Naive B cell (primary cell): ENCODE measurements around the gene JMJD8. TPM values are rescaled to one million over a fixed set of nuclear protein-coding genes. Genes with fewer than 3 reads are reported as not detected.
A peak's percentile ranks its signal among the peaks of the same experiment; 100 is the strongest.

Experiments used
- ATAC-seq, 2 donors: fragments of 150-1000 bp; cut with Tn5 transposase; 2 replicates each; pipeline ENCODE4 v1.10.0; 2021; ENCODE audit warnings: low read depth in 2 of 2, mild to moderate bottlenecking in 2 of 2, moderate library complexity in 2 of 2
- DNase-seq: peaks from one replicate; pipeline ENCODE4 v3.0.0; 2022
- H3K27ac Mint-ChIP-seq, 6 donors: one replicate each; pipeline ENCODE4 v1.8.0; 2020 to 2022; ENCODE audit warnings: mild to moderate bottlenecking in 6 of 6, mixed read lengths in 6 of 6, moderate library complexity in 5 of 6, inconsistent platforms in 2 of 6
- H3K27me3 Mint-ChIP-seq, 3 donors: one replicate each; pipeline ENCODE4 v1.8.0; 2021 to 2022; ENCODE audit warnings: mixed read lengths in 3 of 3, mild to moderate bottlenecking in 1 of 3
- H3K36me3 Mint-ChIP-seq, 2 donors: one replicate each; pipeline ENCODE4 v1.8.0; 2020 to 2022; ENCODE audit warnings: mixed read lengths in 2 of 2, inconsistent platforms in 1 of 2, mild to moderate bottlenecking in 1 of 2
- H3K4me1 Mint-ChIP-seq, 3 donors: one replicate each; pipeline ENCODE4 v1.8.0; 2020 to 2022; ENCODE audit warnings: mixed read lengths in 3 of 3, inconsistent platforms in 1 of 3, mild to moderate bottlenecking in 1 of 3, moderate library complexity in 1 of 3
- H3K4me3 Mint-ChIP-seq, 8 donors: one replicate each; pipeline ENCODE4 v1.8.0; 2020 to 2022; ENCODE audit warnings: mild to moderate bottlenecking in 8 of 8, mixed read lengths in 8 of 8, moderate library complexity in 8 of 8, inconsistent platforms in 2 of 8
- H3K9me3 Mint-ChIP-seq, 7 donors: one replicate each; pipeline ENCODE4 v1.8.0; 2020 to 2022; ENCODE audit warnings: mixed read lengths in 7 of 7, mild to moderate bottlenecking in 5 of 7, inconsistent platforms in 2 of 7, moderate library complexity in 1 of 7
- polyA plus RNA-seq, 6 donors: library from polyadenylated mRNA; unstranded; fragments of 300-500 nt; fragmentation: Illumina TruSeq; gene quantifications; one replicate each; pipeline ENCODE4 v1.2.3, GENCODE V29; 2021; ENCODE audit warnings: low read depth in 6 of 6

The JMJD8 gene
- polyA plus RNA-seq, 6 donors from 2014 or later: 38.1 to 62.6 (median 40.0) TPM

DNA sequence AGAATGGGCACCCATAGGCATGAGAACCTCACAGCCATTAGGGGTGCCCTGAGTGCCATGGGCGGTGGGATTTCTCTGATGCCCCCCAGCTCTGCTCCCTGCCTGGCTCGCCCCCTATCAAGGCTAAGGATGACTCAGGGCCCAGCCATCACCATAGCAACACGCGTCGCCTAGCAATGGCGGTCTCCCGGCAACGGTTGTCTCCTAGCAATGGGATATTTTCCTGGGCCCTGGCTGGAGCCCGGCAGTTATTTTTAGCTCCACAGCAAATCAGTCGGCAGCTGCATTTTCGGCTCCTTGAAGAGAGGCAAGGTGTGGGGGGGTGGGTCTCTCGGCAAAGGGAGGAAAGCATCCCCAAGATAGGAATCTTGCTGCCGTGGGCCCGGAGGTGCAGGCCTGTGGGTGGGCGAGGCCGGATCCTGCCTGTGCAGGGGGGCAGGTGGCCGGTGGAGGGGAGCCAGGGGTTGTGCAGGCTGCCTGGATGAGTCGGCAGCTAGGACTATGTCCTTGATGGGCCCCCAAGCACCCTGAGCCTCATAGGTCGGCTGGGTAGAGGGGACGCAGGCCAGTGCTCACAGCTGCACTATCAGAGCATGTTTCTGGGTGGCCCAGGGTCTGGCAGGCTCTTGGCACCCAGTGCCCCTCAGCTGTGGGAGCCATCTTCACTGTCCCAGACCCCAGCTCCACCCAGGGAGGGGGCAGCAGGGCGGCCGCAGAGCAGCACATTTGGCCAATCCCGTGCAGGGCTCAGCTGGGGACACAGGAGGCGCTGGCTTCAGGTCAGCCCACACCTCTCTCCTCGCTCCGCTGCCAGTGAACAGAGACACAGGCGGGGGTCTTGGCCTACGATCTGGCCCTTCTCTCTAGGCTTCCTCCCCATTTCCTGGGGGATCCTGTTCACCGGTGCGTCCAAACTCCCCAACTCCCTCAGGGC is 25.7 kb upstream of the JMJD8 start:
- no peak for DNase-seq
- H3K36me3 Mint-ChIP-seq: no peaks in the 10 kb centered on the region
- H3K27ac Mint-ChIP-seq: no peak overlapping the region
- H3K4me1 Mint-ChIP-seq: peaks cover 3 to 13% (median 7%) of the 10 kb centered on the region in 3 donors
- no peaks in the 10 kb centered on the region for H3K9me3 Mint-ChIP-seq
- ATAC-seq: no peak
- peaks cover 24 to 68% (median 31%) of the 10 kb centered on the region in 3 donors for H3K27me3 Mint-ChIP-seq
- no peak overlapping the region for H3K4me3 Mint-ChIP-seq

DNA sequence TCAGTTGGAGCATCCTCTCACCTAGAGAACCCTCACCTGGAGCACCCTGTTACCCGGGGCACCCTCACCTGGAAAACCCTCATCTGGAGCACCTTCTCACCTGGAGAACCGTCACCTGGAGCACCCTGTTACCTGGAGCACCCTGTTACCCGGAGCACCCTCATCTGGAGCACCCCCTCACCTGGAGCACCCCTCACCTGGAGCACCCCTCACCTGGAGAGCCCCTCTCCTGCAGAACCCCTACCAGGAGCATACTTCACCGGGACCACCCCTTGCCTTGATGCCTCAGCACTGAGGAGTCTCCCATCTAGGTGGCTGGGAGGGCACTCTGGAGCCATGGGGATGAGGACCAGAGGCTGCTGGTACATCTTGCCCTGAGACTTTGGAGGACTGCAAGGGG is 24.8 kb upstream of the JMJD8 start:
- H3K9me3 Mint-ChIP-seq: no peaks in the 10 kb centered on the region
- H3K36me3 Mint-ChIP-seq: no peaks in the 10 kb centered on the region
- H3K4me1 Mint-ChIP-seq: peaks cover 3 to 13% (median 7%) of the 10 kb centered on the region in 3 donors
- no peak for DNase-seq
- H3K27ac Mint-ChIP-seq: no peak overlapping the region
- H3K4me3 Mint-ChIP-seq: no peak overlapping the region
- peaks cover 24 to 69% (median 29%) of the 10 kb centered on the region in 3 donors for H3K27me3 Mint-ChIP-seq
- ATAC-seq: no peak

DNA sequence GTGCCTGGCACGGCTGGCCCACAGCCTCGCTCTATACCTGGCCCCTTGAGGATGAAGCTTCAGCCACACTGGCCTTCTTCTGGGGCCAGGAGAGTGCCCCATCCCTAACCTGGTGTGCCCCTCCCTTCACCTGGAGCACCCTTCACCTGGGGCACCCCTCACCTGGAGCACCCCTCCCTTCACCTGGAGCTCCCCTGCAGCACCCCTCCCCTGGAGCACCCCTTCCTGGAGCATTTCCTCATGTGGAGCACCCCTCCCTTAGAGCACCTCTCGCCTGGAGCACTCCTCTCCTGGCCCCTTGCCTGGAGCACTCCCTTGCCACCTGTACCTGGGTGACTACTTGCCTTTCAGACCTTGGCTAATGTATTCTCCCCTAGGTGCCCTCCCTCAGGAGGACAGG is 23.9 kb upstream of the JMJD8 start:
- DNase-seq (no peak), ATAC-seq (no peak)
- Mint-ChIP-seq H3K4me1 (peaks cover 3 to 13% (median 7%) of the 10 kb centered on the region in 3 donors), H3K27ac (peak overlapping the region in 1 of 6 donors; percentile 73), H3K27me3 (peaks cover 28 to 74% (median 30%) of the 10 kb centered on the region in 3 donors), H3K9me3 (no peaks in the 10 kb centered on the region), H3K4me3 (peak overlapping the region in 2 of 8 donors; percentile 51 to 65), H3K36me3 (no peaks in the 10 kb centered on the region)

DNA sequence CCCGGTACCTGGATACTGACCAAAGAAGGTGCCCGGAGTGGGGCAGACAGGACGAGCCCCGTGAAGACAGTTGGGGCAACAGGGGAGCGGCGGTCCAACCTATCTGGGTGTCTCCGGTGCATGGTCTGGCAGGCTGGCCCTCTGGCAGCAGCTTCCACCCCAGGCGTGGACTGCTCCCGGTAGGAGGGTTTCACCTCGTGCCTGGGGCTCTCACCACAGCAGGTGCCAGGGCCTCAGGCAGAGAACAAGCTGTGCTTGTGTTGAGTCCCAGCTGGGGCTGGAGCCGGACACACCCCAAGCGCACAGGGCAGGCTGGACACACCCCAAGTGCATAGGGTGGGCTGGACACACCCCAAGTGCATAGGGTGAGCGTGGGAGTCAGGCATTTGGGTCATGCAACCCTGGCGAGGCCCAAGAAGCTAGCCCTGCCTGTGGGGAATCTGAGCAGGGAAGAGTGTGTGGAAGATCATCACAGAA is 23.0 kb upstream of the JMJD8 start:
- Mint-ChIP-seq H3K36me3 (no peaks in the 10 kb centered on the region), H3K27me3 (peaks cover 33 to 78% (median 37%) of the 10 kb centered on the region in 3 donors), H3K4me1 (peaks cover 3 to 9% (median 7%) of the 10 kb centered on the region in 3 donors), H3K9me3 (peaks cover 0 to 2% (median 0%) of the 10 kb centered on the region in 7 donors), H3K27ac (no peak overlapping the region), H3K4me3 (no peak overlapping the region)
- no peak for DNase-seq
- ATAC-seq: no peak

DNA sequence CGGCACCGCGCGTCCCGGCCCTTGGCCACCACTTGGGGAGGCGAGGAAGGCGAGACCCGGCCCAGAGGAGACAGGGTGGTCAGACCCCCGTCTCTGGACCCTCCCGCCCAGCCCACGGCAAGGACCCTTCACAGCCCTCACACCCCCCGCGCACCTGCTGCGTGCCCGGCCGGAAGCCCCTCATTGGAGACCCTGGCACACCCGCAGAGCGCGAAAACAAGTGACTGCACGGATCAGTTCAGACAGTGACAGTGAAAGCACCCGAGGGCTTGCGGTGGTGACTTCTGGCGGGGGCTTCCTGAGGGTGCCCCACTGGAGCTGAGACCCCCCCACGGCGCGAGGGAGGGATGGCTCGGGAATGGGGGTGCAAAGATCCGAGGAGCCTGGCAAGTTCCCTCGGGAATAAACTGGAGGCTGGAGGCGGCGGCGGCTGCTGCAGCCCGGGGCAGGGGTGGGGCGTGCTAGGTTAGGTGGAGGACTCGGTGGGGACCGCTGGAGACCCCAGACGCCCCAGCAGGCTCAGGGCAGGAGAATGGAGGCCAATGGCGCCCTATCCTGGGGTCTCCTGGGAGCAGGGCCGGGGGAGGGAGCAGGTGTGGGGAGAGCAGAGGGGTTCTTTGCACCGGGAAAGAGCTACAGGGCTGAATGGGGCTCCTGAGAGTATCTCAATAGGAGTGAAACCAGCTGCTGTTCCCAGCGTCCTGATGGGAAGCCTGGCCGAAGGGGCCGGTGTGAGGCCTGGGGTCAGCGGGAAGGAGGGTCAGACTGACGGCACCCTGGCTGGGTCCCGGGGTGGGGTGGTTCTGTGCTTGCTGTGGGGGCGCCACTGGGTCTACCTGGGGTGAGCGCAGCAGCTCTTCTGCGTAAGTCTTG is 22.3 kb upstream of the JMJD8 start:
- ATAC-seq (no peak), DNase-seq (no peak)
- H3K4me3 Mint-ChIP-seq: peak overlapping the region in 3 of 8 donors; percentile 35 to 60 (median 57)
- H3K27me3 Mint-ChIP-seq: peaks cover 33 to 83% (median 40%) of the 10 kb centered on the region in 3 donors
- H3K27ac Mint-ChIP-seq: peak overlapping the region in 1 of 6 donors; percentile 36
- peaks cover 0 to 2% (median 0%) of the 10 kb centered on the region in 7 donors for H3K9me3 Mint-ChIP-seq
- H3K4me1 Mint-ChIP-seq: peaks cover 4 to 9% (median 7%) of the 10 kb centered on the region in 3 donors
- H3K36me3 Mint-ChIP-seq: no peaks in the 10 kb centered on the region

DNA sequence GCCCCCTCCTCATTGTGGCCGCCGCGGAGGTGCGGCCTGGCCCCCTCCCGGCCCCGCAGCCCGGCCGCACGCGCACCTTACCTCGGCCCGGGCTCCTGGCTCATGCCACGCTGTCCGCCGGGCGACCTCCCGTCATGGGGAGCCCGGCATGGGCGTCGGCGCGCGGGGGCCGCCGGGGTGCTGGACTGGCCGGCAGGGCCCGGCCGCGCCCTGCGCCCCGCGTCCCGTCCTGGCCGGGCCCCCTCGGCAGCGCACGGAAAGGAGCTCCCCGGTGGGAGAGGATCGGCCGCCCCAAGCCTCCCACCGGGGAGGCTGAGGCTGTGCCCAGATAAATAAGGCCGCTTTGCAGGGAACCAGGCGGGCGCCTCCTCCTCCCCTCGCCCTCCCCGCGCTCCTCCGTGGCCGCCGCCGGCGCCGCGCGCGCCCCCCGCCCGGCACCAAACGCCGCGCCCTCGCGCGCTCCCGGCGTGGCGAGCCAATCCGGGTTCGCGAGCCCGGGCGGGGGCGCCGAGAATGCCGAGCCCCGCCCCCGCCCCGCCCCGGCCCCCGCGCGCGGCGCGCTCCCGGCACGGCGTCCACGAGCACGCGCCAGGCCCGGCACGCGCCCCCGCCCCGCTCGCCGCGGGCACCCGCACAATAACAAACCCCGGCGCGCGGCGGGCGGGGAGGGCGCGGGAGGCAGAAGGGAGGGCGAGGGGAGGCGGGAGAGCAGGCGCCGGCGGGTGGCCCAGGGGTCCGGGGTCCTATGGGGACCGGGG is 21.5 kb upstream of the JMJD8 start, which contains the start of gene FBXL16:
TSS of gene FBXL16 (minus strand) at position 371 of the 758 bp plus-strand sequence. CDS start 8,396 bp downstream, outside the sequence.
- Mint-ChIP-seq H3K27ac (peak within 1 kb of the TSS in 1 of 6 donors; percentile 36), H3K9me3 (peaks cover 0 to 2% (median 0%) of the 10 kb centered on the region in 7 donors), H3K27me3 (peaks cover 33 to 80% (median 40%) of the 10 kb centered on the region in 3 donors), H3K4me3 (peak within 1 kb of the TSS in 3 of 8 donors; percentile 35 to 60 (median 57)), H3K36me3 (no peaks in the 10 kb centered on the region), H3K4me1 (peaks cover 4 to 7% (median 7%) of the 10 kb centered on the region in 3 donors)
- ATAC-seq (peak in 1 of 2 donors; percentile 14), DNase-seq (no peak)

DNA sequence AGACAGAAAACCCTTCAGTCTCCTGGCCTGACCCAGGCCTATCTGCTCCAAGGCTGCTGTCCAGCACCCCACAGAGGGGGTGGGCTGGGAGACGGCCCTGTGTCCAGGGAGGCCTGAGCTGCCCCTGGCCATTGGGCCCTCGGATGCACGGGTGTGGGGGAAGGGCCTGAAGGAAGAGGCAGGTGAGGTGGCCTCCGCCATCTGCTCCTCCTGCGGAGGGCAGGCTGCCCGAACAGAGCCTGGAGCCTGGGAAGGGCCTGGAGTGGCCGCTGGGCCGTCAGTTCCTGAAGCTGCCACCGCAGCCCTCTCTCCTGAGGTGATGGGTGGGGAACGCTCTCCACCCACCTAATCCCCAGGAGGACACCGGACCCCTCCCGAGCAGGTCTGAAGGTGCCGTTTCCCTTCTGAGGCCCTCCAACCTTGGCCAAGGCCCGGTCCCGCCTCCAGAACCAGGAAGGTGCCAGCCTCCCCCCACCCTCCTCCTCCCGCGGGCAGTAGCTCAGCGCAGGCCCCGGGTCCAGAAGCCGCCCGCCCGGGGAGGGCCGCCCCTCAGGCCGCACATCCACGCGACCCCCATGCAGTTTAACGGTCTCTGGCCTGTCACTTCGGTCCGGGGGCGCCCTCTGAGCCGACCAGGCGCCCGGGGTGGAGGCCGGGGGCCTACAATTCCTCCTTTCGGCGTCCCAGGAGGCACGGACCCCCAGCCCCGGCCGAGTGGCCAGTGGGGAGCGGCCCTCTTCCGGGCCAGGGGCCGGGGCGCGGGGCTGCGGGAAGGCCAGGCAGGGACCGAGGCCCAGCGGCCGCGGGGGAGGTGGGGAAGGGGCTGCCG is 20.6 kb upstream of the JMJD8 start:
- ATAC-seq (no peak), DNase-seq (no peak)
- Mint-ChIP-seq H3K4me3 (peak overlapping the region in 2 of 8 donors; percentile 33 to 42), H3K27me3 (peaks cover 33 to 77% (median 40%) of the 10 kb centered on the region in 3 donors), H3K9me3 (peaks cover 0 to 2% (median 0%) of the 10 kb centered on the region in 7 donors), H3K4me1 (peaks cover 4 to 7% (median 7%) of the 10 kb centered on the region in 3 donors), H3K36me3 (no peaks in the 10 kb centered on the region), H3K27ac (no peak overlapping the region)

DNA sequence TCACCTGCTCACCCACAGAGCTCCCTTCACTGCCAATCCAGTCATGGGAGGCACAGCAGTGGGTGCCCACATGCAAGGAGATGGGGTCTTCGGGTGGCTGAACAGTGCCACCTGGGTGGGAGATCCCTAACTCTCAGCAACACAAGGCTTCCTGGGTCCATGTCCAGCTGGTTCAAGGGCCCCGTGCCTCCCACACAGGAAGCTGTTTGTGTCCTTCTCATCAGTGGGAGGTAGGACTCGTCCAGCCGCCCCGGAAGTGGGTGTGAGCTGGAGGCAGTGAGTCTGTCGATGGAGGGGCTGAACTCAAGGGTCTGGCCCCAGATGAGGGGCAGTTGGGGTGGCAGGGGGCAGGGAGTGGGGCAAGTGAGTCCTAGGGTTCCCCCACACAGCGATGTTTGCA is 19.9 kb upstream of the JMJD8 start:
- no peak overlapping the region for H3K27ac Mint-ChIP-seq
- ATAC-seq: no peak
- no peaks in the 10 kb centered on the region for H3K36me3 Mint-ChIP-seq
- H3K9me3 Mint-ChIP-seq: peaks cover 0 to 2% (median 0%) of the 10 kb centered on the region in 7 donors
- DNase-seq: no peak
- H3K27me3 Mint-ChIP-seq: peaks cover 27 to 69% (median 34%) of the 10 kb centered on the region in 3 donors
- no peak overlapping the region for H3K4me3 Mint-ChIP-seq
- H3K4me1 Mint-ChIP-seq: peaks cover 4 to 7% (median 7%) of the 10 kb centered on the region in 3 donors

DNA sequence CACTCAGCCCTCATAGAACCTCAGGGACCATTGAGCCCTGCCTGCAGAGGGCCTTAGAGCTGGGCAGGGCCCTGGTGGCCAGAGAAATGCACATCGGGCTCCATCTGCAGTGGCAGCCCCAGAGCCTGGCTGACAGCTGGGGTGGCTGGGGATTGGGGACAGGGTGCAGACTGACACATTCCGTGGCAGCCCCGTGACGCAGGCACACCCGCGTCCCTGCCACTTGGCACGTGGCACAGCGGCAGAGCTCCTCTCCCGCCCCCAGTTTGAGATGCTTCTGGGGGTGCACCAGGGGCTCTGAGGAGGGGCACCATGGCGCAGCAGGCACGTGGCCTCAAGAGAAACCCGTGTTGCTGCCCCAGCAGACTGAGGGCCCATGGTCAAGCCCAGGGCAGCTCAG is 19.3 kb upstream of the JMJD8 start:
- DNase-seq: no peak
- no peak overlapping the region for H3K27ac Mint-ChIP-seq
- peaks cover 4 to 7% (median 7%) of the 10 kb centered on the region in 3 donors for H3K4me1 Mint-ChIP-seq
- no peak overlapping the region for H3K4me3 Mint-ChIP-seq
- no peak for ATAC-seq
- peaks cover 21 to 65% (median 28%) of the 10 kb centered on the region in 3 donors for H3K27me3 Mint-ChIP-seq
- peaks cover 0 to 2% (median 0%) of the 10 kb centered on the region in 7 donors for H3K9me3 Mint-ChIP-seq
- H3K36me3 Mint-ChIP-seq: no peaks in the 10 kb centered on the region

DNA sequence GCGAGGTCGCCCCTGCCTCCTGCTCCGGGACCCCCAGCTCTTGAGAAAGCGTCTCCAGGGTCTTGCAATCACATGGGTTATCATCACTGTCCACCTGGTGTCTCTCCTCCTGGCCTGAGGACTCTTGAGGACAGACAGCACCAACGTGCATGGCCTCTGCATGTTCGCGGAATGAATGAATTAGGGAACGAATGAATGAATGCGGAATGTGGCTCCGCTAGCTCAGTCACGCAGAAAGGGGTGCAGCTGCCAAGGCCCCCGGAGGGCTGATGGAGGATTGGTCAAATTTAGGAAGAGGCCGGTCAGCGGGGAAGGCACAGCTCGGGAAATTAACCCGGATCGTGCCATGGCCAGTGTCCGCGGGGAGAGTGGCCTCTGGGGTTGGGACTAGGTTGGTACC is 18.2 kb upstream of the JMJD8 start:
- Mint-ChIP-seq H3K9me3 (peaks cover 0 to 2% (median 0%) of the 10 kb centered on the region in 7 donors), H3K4me1 (peaks cover 4 to 7% (median 4%) of the 10 kb centered on the region in 3 donors), H3K27me3 (peaks cover 14 to 66% (median 17%) of the 10 kb centered on the region in 3 donors), H3K27ac (no peak overlapping the region), H3K4me3 (peak overlapping the region in 1 of 8 donors; percentile 16), H3K36me3 (no peaks in the 10 kb centered on the region)
- ATAC-seq (no peak), DNase-seq (no peak)

DNA sequence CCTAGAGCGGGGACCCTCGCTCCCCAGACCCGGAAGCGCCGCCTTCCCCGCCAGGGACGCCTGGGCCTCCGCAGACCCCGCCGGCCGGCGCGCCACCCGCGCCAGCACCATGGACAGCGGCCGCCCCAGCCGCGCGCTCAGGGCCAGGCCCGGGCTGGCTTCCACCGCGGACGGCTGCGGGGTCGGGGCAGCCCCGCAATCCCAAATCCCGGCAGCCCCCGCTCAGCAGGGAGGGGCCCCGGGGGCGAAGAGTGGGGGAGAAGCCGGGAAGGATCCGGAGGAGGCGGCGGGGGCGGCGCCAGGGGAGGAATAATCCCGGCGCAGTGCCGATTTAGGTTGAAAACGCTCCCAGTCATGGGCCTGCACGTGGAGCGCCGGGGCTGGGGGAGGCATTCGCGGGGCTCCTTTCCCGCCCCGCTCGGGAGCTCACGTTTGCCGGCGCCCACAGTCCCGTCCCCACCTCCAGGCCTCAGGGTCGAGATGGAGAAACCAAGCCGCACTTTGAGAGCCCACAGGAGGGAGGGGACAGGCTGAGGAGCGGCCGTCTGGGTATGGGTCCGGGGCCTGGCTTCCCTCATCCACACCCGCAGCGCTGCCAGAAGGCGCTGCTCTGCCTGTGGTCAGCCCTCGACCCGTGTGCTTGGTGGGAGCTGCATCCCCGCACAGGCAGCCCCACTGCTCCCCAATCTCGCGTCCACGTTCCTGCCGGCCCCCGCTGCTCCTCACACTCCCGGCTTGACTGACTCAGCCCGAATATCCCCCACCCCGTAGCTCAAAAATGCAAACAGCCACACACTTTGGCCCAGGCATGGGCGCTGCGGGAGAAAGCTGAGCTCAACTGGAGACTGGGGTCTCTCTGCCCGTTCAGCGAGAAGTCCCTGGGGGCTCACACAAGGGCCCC is 16.8 kb upstream of the JMJD8 start:
- peak; percentile 46 to 65 for ATAC-seq
- Mint-ChIP-seq H3K9me3 (peaks cover 0 to 2% (median 0%) of the 10 kb centered on the region in 7 donors), H3K4me3 (no peak overlapping the region), H3K27ac (peak overlapping the region in 1 of 6 donors; percentile 82), H3K4me1 (peaks cover 0 to 4% (median 0%) of the 10 kb centered on the region in 3 donors), H3K27me3 (peaks cover 9 to 57% (median 16%) of the 10 kb centered on the region in 3 donors), H3K36me3 (no peaks in the 10 kb centered on the region)
- no peak for DNase-seq
